K562 (cell line): ENCODE measurements around the gene B3GAT2. TPM values are rescaled to one million over a fixed set of nuclear protein-coding genes. Genes with fewer than 3 reads are reported as not detected.

Experiments used
- ATAC-seq: fragments of 200-7000 bp; cut with Tn5 transposase; 3 replicates; pipeline ENCODE4 v1.9.1; 2020; ENCODE audit warnings: moderate library complexity
- BruUV-seq: library from RNA; stranded (reverse); fragments of 400-500 nt; replicated peaks from 2 replicates; lab custom pipeline; 2021; lab: Mats Ljungman, UMichigan
- CTCF ChIA-PET: fragments of 300-600 bp; formaldehyde crosslinking; extraction: SDS; loops from one replicate; lab custom pipeline; 2021; ENCODE audit warnings: low intra/inter-chr PET ratio; lab: Yijun Ruan, JAX
- POLR2A ChIA-PET: fragments of 300-600, 350-650 bp; sonication (Branson Sonifier 250); formaldehyde crosslinking; extraction: SDS; loops from one replicate; lab custom pipeline; 2021; ENCODE audit warnings: antibody characterized with exemption, inconsistent platforms; lab: Yijun Ruan, JAX
- DNase-seq, 4 experiments: peaks; one replicate each; pipeline versions ENCODE4 v3.0.0 to v3.0.0-alpha.2; 2011 to 2018; ENCODE audit warnings: low spot score in 3 of 4, mixed read lengths in 3 of 4; ENCODE audit errors: extremely low read depth in 1 of 4
- FAIRE-seq: peaks from 2 replicates; lab custom pipeline; 2011; peaks lifted over from hg19 to GRCh38; lab: Jason Lieb, UNC
- H2AFZ ChIP-seq: 2 replicates; pipeline ENCODE4 v1.6.0; 2011; ENCODE audit warnings: low read depth, low read length, control low read depth, inconsistent platforms
- H3K27ac ChIP-seq: fragments of 200-600 bp; 3 replicates; pipeline ENCODE4 v1.8.0; 2011; ENCODE audit warnings: low read depth, mild to moderate bottlenecking, control low read depth, inconsistent platforms, low read length, moderate library complexity, mixed read lengths; ENCODE audit errors: extremely low read depth
- H3K27me3 ChIP-seq, 2 experiments: fragments of 300-600 bp in 1 of 2; 2 replicates in 1 of 2; 3 replicates in 1 of 2; pipeline versions ENCODE4 v1.6.0 to v1.8.0; 2011; ENCODE audit warnings: inconsistent platforms in 2 of 2, low read length in 2 of 2, mild to moderate bottlenecking in 1 of 2, mixed read lengths in 1 of 2, moderate library complexity in 1 of 2; ENCODE audit not compliant: control insufficient read depth in 2 of 2, insufficient read depth in 2 of 2
- H3K36me3 ChIP-seq: fragments of 300-600 bp; 3 replicates; pipeline ENCODE4 v1.8.0; 2011; ENCODE audit warnings: mild to moderate bottlenecking, low read length, inconsistent platforms; ENCODE audit not compliant: control insufficient read depth, insufficient read depth
- H3K4me1 ChIP-seq, 2 experiments: fragments of 200-600 bp in 1 of 2; replicated peaks in 1 of 2; 2 replicates in 1 of 2; 3 replicates in 1 of 2; pipeline versions ENCODE4 v1.5.1 to v1.8.0; 2011; ENCODE audit warnings: inconsistent platforms in 2 of 2, low read length in 2 of 2, mild to moderate bottlenecking in 1 of 2, mixed read lengths in 1 of 2, moderate library complexity in 1 of 2; ENCODE audit not compliant: control insufficient read depth in 2 of 2, insufficient read depth in 2 of 2
- H3K4me2 ChIP-seq: 2 replicates; pipeline ENCODE4 v1.6.1; 2011; ENCODE audit warnings: low read length, control low read depth, inconsistent platforms, mixed read lengths; ENCODE audit not compliant: insufficient read depth
- H3K4me3 ChIP-seq: fragments of 200-600 bp; sonication (generic), shearing (Covaris generic); 2 replicates; pipeline ENCODE4 v1.5.1; 2016; ENCODE audit warnings: control low read depth, inconsistent platforms
- H3K79me2 ChIP-seq: fragments of 200-600 bp; 3 replicates; pipeline ENCODE4 v1.8.0; 2011; ENCODE audit warnings: low read length, inconsistent platforms; ENCODE audit not compliant: control insufficient read depth, insufficient read depth
- H3K9ac ChIP-seq, 2 experiments: 2 replicates each; pipeline versions ENCODE4 v1.6.0 to v1.6.1; 2011; ENCODE audit warnings: low read depth in 2 of 2, low read length in 2 of 2, control low read depth in 1 of 2, inconsistent platforms in 1 of 2, mild to moderate bottlenecking in 1 of 2, mixed read lengths in 1 of 2; ENCODE audit not compliant: insufficient read depth in 1 of 2
- H3K9me1 ChIP-seq: one replicate; pipeline ENCODE4 v1.6.0; 2011; ENCODE audit warnings: inconsistent platforms, mild to moderate bottlenecking, low read length, moderate library complexity; ENCODE audit not compliant: control insufficient read depth, insufficient read depth
- H3K9me3 ChIP-seq: replicated peaks from 2 replicates; pipeline ENCODE4 v1.5.1; 2011; ENCODE audit warnings: low read depth, low read length, inconsistent platforms; ENCODE audit not compliant: control insufficient read depth, insufficient read depth
- H4K20me1 ChIP-seq: replicated peaks from 2 replicates; pipeline ENCODE4 v1.6.1; 2011; ENCODE audit warnings: low read length, inconsistent platforms, mixed read lengths; ENCODE audit not compliant: control insufficient read depth, insufficient read depth
- BCL6 ChIP-seq: fragments of 250-450 bp; sonication (Bioruptor Pico); IDR thresholded peaks from 2 replicates; pipeline ENCODE4 v1.4.0; 2020
- HNRNPK ChIP-seq: fragments of 200-400 bp; formaldehyde crosslinking; IDR thresholded peaks from one replicate; pipeline ENCODE4 v1.6.1; 2018; ENCODE audit warnings: mild to moderate bottlenecking, low read depth, low read length; ENCODE audit not compliant: poor library complexity, severe bottlenecking
- KLF16 ChIP-seq: IDR thresholded peaks from 2 replicates; pipeline ENCODE4 v1.6.1; 2016; ENCODE audit warnings: antibody characterized with exemption
- PCBP1 ChIP-seq: fragments of 200-400 bp; formaldehyde crosslinking; IDR thresholded peaks from 2 replicates; pipeline ENCODE4 v1.6.1; 2018; ENCODE audit warnings: mild to moderate bottlenecking, low read depth, low read length; ENCODE audit not compliant: poor library complexity, severe bottlenecking
- PRMT5 ChIP-seq: sonication (generic); formaldehyde crosslinking; IDR thresholded peaks from 2 replicates; pipeline ENCODE4 v1.5.0; 2020; ENCODE audit warnings: missing genetic modification reagents
- PTBP1 ChIP-seq: fragments of 200-400 bp; formaldehyde crosslinking; IDR thresholded peaks from 2 replicates; pipeline ENCODE4 v1.6.1; 2017; ENCODE audit warnings: low read depth, low read length
- XRCC4 ChIP-seq: IDR thresholded peaks from one replicate; pipeline ENCODE4 v1.6.1; 2011; ENCODE audit not compliant: insufficient read depth, insufficient read length; ENCODE audit errors: extremely low read depth
- ZNF280A ChIP-seq: fragments of 450-650 bp; IDR thresholded peaks from 2 replicates; pipeline ENCODE4 v1.6.1; 2018; ENCODE audit warnings: mild to moderate bottlenecking, low read depth; ENCODE audit not compliant: partially characterized antibody
- ZNF518B ChIP-seq: fragments of 250-450 bp; sonication (Bioruptor Pico); IDR thresholded peaks from 2 replicates; pipeline ENCODE4 v1.5.0; 2021; ENCODE audit warnings: mild to moderate bottlenecking, moderate library complexity
- ZZZ3 ChIP-seq: fragments of 450-650 bp; IDR thresholded peaks from 2 replicates; pipeline ENCODE4 v1.6.1; 2016; ENCODE audit warnings: antibody characterized with exemption, mild to moderate bottlenecking, moderate library complexity
- WGBS: fragments of 100-300 bp; shearing (Covaris generic); methylation state at CpG from one replicate; pipeline ENCODE4 v1.1.6; 2016; ENCODE audit warnings: low coverage, mixed read lengths; ENCODE audit not compliant: insufficient coverage; ENCODE audit errors: missing lambda C conversion rate; 5-methylcytosine and 5-hydroxymethylcytosine counted together
- in situ Hi-C: fragments of 300-500 bp; cut with MboI; formaldehyde crosslinking; loops from 4 replicates; pipeline ENCODE4 v1.15.0; 2018; ENCODE audit warnings: inconsistent platforms, mixed read lengths
- intact Hi-C: fragments of 100-400 bp; cut with micrococcal nuclease; formaldehyde crosslinking; loops from 2 replicates; pipeline ENCODE4 v1.14.2; 2022
- polyA plus RNA-seq, 8 experiments: library from polyadenylated mRNA; depleted of rRNA in 4 of 8; stranded (reverse) in 5 of 8; unstranded in 3 of 8; fragments of >200 nt; fragmentation: Nextera tagmentation in 2 of 8; fragmentation: Illumina TruSeq in 1 of 8; extraction: Ambion mirVana in 2 of 8; extraction: Trizol in 1 of 8; gene quantifications; 2 replicates each; pipeline versions ENCODE4 v1.2.1 to v1.2.3, GENCODE V29; 2011 to 2014; ENCODE audit warnings: inconsistent platforms in 1 of 8, missing spikeins in 1 of 8
- total RNA-seq, 7 experiments: library from RNA; depleted of rRNA in 6 of 7; stranded (reverse); fragments of >200 nt in 6 of 7; fragmentation: Illumina TruSeq in 2 of 7; extraction: Trizol in 2 of 7; gene quantifications; 2 replicates each; pipeline versions ENCODE4 v1.2.1 to v1.2.3, GENCODE V29; 2011 to 2021; ENCODE audit warnings: low replicate concordance in 1 of 7
- TF ChIP-seq, protein P1 (sequence below): sonication (generic); formaldehyde crosslinking; IDR thresholded peaks from 2 replicates; pipeline ENCODE4 v1.8.1; 2022; ENCODE audit warnings: missing genetic modification reagents
- TF ChIP-seq, protein P2 (sequence below), 3 experiments: IDR thresholded peaks in 2 of 3; conservative IDR thresholded peaks in 1 of 3; 2 replicates each; pipeline ENCODE4 v1.5.1; 2011 to 2012; ENCODE audit warnings: low read length in 3 of 3, mild to moderate bottlenecking in 3 of 3, control low read depth in 2 of 3, improper control_type of control experiment in 1 of 3, inconsistent platforms in 1 of 3, low read depth in 1 of 3, mixed read lengths in 1 of 3, moderate library complexity in 1 of 3; ENCODE audit not compliant: insufficient read depth in 2 of 3

B3GAT2 gene
- total and polyA plus RNA-seq, 9 of the 15 experiments (the other 6 are each of a cell fraction or from before 2014, with no cell fraction given): 0.01 to 0.43 (median 0.04) TPM; not detected in 4

- TF ChIP-seq, protein P1, sequence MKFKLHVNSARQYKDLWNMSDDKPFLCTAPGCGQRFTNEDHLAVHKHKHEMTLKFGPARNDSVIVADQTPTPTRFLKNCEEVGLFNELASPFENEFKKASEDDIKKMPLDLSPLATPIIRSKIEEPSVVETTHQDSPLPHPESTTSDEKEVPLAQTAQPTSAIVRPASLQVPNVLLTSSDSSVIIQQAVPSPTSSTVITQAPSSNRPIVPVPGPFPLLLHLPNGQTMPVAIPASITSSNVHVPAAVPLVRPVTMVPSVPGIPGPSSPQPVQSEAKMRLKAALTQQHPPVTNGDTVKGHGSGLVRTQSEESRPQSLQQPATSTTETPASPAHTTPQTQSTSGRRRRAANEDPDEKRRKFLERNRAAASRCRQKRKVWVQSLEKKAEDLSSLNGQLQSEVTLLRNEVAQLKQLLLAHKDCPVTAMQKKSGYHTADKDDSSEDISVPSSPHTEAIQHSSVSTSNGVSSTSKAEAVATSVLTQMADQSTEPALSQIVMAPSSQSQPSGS (CRISPR knock-in tag): no peak
These were observed 391 bp upstream of the B3GAT2 start (continued) for GRCh38 chr6:70957284-70957617.

GRCh38 chr6:70956191-70956450, 739 bp downstream of the B3GAT2 start:
- intact Hi-C loops: no loop called here
- ChIA-PET POLR2A (interaction anchor here (0.7 to 0.9 kb wide), 2 partner anchors 226 to 436 kb away, joined by 3 read pairs; no protein-coding TSS in a partner anchor), CTCF (interaction anchor here (0.7 to 1.5 kb wide), 5 partner anchors 250 to 732 kb away, joined by 3 to 7 read pairs (median 4); no protein-coding TSS in a partner anchor)
- peak; percentile 33 for ATAC-seq
- WGBS: 3% methylated on average over 12 of the region's 27 CpGs
- DNase-seq: no peak
- Histone ChIP-seq H3K27ac (no peak overlapping the region), H3K4me3 (no peak overlapping the region), H3K27me3 (peaks cover 5 to 14% of the 10 kb centered on the region in 2 experiments; a peak in 3 of 5 replicates), H3K4me2 (peak overlapping the region; percentile 73; the same call in 1 of the 2 replicates), H3K79me2 (no peaks in the 10 kb centered on the region), H3K9me1 (no peaks in the 10 kb centered on the region), H4K20me1 (no peaks in the 10 kb centered on the region), H3K9ac (peak overlapping the region in 1 of 2 experiments; percentile 88; a peak in 2 of 4 replicates), H3K36me3 (no peaks in the 10 kb centered on the region), H2AFZ (peak overlapping the region; percentile 74; the same call in 1 of the 2 replicates), H3K4me1 (peaks cover 0 to 20% of the 10 kb centered on the region in 2 experiments; a peak in 2 of 5 replicates), H3K9me3 (no peaks in the 10 kb centered on the region)
- no TSS peak for BruUV-seq
- in situ Hi-C loops: loop anchor here (10.0 kb wide), 1 partner anchor 251 kb away; no protein-coding TSS in a partner anchor
- FAIRE-seq: no peak
- no peak for TF ChIP-seq PTBP1
- TF ChIP-seq ZZZ3: no peak
- TF ChIP-seq XRCC4: no peak
- no peak for TF ChIP-seq HNRNPK
- no peak for TF ChIP-seq ZNF280A
- no peak for TF ChIP-seq KLF16
- peak; percentile 29 for TF ChIP-seq PCBP1
- no peak for TF ChIP-seq BCL6 (CRISPR knock-in tag)
- TF ChIP-seq, protein P2, sequence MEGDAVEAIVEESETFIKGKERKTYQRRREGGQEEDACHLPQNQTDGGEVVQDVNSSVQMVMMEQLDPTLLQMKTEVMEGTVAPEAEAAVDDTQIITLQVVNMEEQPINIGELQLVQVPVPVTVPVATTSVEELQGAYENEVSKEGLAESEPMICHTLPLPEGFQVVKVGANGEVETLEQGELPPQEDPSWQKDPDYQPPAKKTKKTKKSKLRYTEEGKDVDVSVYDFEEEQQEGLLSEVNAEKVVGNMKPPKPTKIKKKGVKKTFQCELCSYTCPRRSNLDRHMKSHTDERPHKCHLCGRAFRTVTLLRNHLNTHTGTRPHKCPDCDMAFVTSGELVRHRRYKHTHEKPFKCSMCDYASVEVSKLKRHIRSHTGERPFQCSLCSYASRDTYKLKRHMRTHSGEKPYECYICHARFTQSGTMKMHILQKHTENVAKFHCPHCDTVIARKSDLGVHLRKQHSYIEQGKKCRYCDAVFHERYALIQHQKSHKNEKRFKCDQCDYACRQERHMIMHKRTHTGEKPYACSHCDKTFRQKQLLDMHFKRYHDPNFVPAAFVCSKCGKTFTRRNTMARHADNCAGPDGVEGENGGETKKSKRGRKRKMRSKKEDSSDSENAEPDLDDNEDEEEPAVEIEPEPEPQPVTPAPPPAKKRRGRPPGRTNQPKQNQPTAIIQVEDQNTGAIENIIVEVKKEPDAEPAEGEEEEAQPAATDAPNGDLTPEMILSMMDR (IDR thresholded peaks at IDR 0.05 in 2 of 3, conservative IDR thresholded peaks at IDR 0.05 in 1 of 3; ENCODE audit: insufficient read depth in 2 of 3, low read depth in 1 of 3, low read length in 3 of 3): 0 out of 6 replicates have a peak, but pooled peaks of 1 of the 3 experiments have one; percentile 8
- TF ChIP-seq PRMT5 (CRISPR knock-in tag): no peak
- no peak for TF ChIP-seq ZNF518B (CRISPR knock-in tag)
